Embryonic facial prominence (tissue), 1 donor: ENCODE data around the gene ZMYND8.
"Not testable (repeated sequence)": the region's sequence is repeated elsewhere in the genome, so short reads cannot be mapped to it uniquely, and the experiment has no call there.

Source experiments
- DNase-seq: peaks from one replicate; pipeline ENCODE4 v3.0.0-alpha.2; 2016; ENCODE audit errors: extremely low spot score

The ZMYND8 gene

DNA sequence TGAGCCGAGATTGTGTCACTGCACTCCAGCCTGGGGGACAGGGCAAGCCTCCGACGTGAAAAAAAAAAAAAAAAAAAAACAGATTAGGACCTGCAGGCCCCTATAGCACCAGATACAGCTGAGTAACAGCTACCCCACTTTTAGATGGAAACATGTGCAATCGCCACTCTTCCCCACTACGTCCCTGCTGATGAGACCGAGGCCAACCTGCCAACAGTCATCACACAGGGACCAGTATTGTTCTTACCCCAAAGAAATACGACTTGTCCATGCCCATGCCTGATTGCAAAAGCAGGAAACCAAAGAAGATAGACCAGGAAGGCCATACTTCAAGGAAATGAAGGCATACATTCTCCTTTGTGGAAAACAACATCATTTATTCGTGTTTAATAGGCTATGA lies 45.8 kb downstream of the ZMYND8 start:
- no peak for DNase-seq

GRCh38 chr20:47309806-47310426 lies 46.6 kb downstream of the ZMYND8 start:
- no peak for DNase-seq

- DNase-seq: no peak
Measured at GRCh38 chr20:47309394-47309793, 47.1 kb downstream of the ZMYND8 start.

DNA sequence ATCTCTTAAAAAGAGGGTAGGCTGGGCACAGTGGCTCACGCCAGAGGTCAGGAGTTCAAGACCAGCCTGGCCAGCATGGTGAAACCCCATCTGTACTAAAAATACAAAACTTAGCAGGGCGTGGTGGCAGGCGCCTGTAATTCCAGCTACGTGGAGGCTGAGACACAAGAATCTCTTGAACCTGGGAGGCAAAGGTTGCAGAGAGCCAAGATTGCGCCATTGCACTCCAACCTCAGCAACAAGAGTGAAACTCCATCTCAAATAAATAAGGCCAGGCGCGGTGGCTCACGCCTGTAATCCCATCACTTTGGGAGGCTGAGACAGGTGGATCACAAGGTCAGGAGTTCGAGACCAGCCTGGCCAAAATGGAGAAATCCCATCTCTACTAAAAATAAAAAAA lies 48.9 kb downstream of the ZMYND8 start:
- DNase-seq: not testable (repeated sequence)

DNA sequence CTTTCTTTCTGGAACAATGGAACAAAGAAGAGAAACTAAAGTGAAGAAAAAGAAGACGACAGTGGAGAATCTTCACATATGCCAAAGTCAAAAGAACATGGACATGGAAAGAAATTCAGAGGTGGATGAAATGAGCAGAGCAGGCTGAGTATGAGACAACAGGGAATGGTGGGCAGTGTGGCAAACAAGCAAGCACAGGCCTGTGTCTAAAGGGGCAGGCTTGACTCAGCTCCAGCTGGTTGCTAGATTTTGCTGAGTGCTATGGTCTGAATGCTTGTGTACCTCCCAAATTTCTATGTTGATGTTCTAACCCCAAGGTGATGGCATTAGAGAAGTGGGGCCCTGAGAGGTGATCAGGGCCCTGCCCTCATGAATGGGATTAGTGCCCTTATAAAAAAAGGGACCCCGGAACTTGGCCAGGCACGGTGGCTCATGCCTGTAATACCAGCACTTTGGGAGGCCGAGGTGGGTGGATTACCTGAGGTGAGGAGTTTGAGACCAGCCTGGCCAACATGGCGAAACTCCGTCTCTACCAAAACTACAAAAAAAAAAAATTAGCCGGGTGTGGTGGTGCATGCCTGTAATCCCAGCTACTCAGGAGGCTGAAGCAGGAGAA lies 49.6 kb downstream of the ZMYND8 start:
- no peak for DNase-seq

- no peak for DNase-seq
Measured at GRCh38 chr20:47306095-47306494, 50.4 kb downstream of the ZMYND8 start.

- DNase-seq: no peak
Measured at GRCh38 chr20:47305667-47306066, 50.8 kb downstream of the ZMYND8 start.

- DNase-seq: no peak
Measured at GRCh38 chr20:47304287-47304686, 52.2 kb downstream of the ZMYND8 start.

DNA sequence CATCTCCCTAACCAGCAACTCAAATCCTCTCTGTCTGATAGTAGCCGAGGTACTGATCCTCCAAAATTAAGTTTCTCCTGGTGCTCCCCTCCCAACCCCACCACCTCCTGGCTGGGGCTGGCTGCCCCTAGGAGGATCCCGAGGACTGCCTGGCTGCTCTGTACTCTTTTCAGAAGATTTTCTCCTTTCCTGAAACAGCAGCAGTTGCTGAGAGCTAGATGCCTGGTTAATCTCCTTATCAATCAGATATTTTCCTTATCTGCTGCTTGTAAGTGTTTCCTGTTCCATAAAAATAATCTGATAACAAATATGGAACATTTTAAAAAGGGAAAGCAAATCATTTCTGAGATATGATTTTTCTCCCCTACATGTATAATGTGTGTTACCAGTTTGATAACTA lies 52.8 kb downstream of the ZMYND8 start:
- no peak for DNase-seq

GRCh38 chr20:47300071-47300470 lies 56.4 kb downstream of the ZMYND8 start:
- no peak for DNase-seq

DNA sequence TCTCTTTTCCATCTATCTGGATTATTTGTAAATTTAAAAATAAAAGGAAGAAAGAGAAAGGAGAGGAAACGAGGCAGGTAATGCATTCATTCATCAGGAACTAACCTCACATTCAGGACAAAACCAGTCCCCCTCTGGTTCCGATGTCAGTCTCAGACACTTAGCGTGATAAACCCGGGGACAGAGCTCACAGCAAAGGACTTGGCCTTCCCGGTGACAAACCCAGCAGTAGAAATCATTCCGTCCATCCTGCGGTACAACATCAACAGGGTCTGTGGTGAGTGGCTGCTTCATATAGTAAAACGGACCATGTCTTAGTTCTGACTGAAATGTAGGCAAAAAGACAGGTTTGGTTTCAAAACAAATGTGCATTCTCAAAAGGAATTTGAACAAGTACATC lies 57.9 kb downstream of the ZMYND8 start:
- DNase-seq: no peak

DNA sequence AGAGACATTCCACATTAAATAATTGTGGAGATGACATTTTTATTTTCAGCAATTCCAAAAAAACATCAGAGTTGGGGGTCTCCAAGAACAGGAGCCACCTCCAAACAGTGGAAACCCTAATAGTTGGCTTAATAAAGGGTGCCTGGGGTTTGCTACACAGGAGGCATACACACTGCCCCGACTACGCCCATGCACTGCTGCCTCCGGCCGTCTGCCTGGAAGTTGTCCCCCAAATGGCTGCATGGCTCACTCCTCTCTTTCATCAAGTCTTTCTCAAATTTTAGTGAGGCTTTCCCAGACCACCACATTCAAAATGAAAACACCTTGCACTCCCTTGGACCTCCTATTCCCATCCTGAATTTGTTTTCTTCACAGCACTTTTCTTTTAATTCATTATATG lies 58.8 kb downstream of the ZMYND8 start:
- DNase-seq: no peak

DNA sequence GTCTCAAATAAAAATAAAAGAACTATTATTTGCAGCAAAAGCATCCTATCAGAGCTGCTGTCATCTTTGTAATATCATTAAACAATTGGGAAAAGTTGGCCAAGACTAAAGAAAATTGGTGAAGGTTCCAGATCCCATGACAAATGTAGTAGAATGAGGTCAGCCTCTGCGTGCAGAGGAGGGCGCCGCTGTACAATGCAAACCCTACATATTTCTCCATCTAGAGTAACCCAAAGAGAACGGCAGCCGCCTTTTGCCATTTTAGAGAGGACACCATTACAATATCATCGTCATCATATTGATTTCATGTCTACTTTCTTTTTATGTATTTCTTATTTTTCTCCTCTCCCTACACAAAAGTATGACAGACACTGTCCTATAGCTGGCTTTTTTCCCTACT lies 59.5 kb downstream of the ZMYND8 start:
- DNase-seq: no peak

- no peak for DNase-seq
Measured at GRCh38 chr20:47295921-47296426, 60.5 kb downstream of the ZMYND8 start.

DNA sequence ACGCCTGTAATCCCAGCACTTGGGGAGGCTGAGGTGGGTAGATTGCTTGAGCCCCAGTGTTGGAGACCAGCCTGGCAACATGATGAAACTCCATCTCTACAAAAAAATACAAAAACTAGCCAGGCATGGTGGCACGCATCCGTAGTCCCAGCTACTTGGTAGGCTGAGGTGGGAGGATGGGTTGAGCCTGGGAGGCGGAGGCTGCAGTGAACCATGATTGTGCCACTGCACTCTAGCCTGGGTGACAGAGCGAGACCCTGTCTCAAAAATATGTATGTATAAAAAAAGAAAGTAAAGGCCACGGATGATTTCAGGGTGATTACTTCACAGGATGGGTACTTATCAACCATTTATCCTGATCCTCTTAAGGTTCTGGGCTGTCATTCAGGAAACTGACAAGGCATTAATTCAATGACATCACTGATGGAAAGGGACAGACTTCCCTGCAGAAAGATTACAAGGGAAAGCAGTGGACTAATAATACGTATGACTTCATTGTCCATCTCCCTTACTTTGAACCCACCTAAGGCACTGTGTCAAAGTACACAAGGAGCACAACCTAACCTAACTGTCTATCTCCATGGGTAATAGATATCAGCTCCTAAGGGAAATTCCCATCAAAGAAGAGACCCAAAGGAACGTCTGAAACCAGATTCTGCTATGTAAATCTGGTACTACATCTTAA lies 61.2 kb downstream of the ZMYND8 start:
- no peak for DNase-seq

DNA sequence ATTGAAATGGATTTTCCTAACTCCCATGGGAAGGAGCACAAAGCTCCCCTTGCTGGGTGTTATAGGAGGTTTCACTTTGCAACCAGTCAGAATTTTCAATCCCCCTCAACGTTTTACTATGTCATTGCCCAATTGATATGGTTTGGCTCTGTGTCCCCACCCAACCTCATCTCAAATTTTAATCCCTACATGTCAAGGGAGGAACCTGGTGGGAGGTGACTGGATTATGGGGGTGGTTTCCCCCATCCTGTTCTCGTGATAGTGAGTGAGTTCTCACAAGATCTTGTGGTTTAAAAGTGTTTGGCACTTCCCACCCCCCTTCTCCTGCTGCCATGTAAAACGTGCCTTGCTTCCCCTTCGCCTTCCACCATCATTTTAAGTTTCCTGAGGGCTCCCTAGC lies 62.9 kb downstream of the ZMYND8 start:
- no peak for DNase-seq

DNA sequence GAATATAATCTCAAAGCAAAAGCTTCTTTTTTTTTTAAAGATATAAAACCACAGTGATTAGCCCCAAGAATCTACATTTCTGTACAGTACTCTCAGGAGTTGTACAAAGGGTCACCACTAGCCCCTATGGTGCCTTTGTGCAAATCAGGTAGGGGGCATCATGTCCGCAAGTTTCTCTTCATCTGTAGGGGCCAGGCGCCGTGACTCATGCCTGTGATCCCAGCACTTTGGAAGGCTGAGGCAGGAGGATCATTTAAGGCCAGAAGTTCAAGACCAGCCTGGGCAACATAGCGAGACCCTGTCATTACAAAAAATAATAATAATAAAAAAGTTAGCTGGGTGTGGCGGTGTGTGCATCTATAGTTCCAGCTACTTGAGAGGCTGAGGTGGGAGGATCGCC lies 63.9 kb downstream of the ZMYND8 start:
- no peak for DNase-seq

GRCh38 chr20:47290666-47291430 lies 65.7 kb downstream of the ZMYND8 start:
- DNase-seq: no peak

DNA sequence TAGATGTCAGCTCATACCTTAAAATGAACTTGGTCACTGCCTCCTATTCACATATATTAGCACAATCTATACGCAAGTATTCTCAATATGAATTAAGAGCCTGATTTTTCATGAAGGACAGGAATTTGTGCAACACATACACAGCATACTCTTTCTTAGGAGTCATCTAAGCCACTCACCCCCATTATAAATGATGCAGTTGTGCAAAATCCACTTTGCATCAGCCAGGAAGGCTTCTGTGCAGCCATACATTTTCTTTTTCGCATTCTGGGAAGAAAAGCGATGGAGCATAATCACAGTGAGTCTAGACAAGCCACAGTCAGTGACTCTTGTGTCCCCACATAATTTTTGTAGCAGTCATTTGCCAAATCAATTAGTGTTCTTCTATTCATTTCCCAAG lies 66.5 kb downstream of the ZMYND8 start:
- no peak for DNase-seq

DNA sequence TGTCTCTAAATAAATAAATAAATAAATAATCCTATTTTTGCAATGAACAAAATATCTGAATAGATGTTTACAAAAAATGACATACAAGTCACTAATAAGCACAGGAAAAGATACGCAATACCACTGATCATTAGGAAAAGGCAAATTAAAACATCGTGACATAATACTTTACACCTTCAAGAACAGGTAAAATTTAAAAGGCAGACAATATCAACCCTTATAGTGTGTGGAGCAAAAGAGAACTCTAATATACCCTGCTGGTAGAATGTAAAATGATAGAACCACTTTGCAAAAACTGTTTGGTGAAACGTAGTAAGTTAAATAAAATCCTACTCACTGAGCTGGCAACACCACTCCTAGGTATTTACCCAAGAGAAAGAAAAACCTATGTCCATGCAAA lies 67.4 kb downstream of the ZMYND8 start:
- no peak for DNase-seq

- not testable (repeated sequence) for DNase-seq
Measured at GRCh38 chr20:47288530-47288929, 68.0 kb downstream of the ZMYND8 start.

GRCh38 chr20:47287609-47288144 lies 68.8 kb downstream of the ZMYND8 start:
- DNase-seq: no peak
